Liver (tissue), 3 donors: Measurements from ENCODE around the gene SPAG9.
"Not testable (repeated sequence)": the region's sequence is repeated elsewhere in the genome, so short reads cannot be mapped to it uniquely, and the experiment has no call there.

Experiments
- ATF3 ChIP-seq: IDR thresholded peaks from 2 replicates; pipeline ENCODE4 v1.6.1; 2016; ENCODE audit warnings: antibody characterized with exemption
- CTCF ChIP-seq: fragments of 150-350 bp; IDR thresholded peaks from 2 replicates; pipeline ENCODE4 v1.5.1; 2017; ENCODE audit warnings: improper control_type of control experiment, low read depth, low read length; ENCODE audit not compliant: missing input control
- EGR1 ChIP-seq, 2 donors: IDR thresholded peaks; 2 replicates each; pipeline ENCODE4 v1.6.1; 2016 to 2018; ENCODE audit warnings: antibody characterized with exemption in 2 of 2, low read depth in 2 of 2
- GABPA ChIP-seq, 2 donors: IDR thresholded peaks in 1 of 2; conservative IDR thresholded peaks in 1 of 2; 2 replicates each; pipeline ENCODE4 v1.6.1; 2016; ENCODE audit warnings: antibody characterized with exemption in 2 of 2, mild to moderate bottlenecking in 1 of 2, moderate library complexity in 1 of 2
- HNF4A ChIP-seq, 2 donors: conservative IDR thresholded peaks; 2 replicates each; pipeline ENCODE4 v1.6.1; 2016; ENCODE audit warnings: antibody characterized with exemption in 2 of 2, mild to moderate bottlenecking in 2 of 2
- JUND ChIP-seq, 2 donors: IDR thresholded peaks; 2 replicates each; pipeline ENCODE4 v1.6.1; 2016; ENCODE audit warnings: antibody characterized with exemption in 2 of 2
- MAX ChIP-seq: IDR thresholded peaks from 2 replicates; pipeline ENCODE4 v1.6.1; 2016; ENCODE audit warnings: antibody characterized with exemption
- RAD21 ChIP-seq, 2 donors: IDR thresholded peaks; 2 replicates each; pipeline ENCODE4 v1.6.1; 2016; ENCODE audit warnings: antibody characterized with exemption in 2 of 2, mild to moderate bottlenecking in 2 of 2
- REST ChIP-seq: IDR thresholded peaks from 2 replicates; pipeline ENCODE4 v1.6.1; 2016; ENCODE audit warnings: antibody characterized with exemption, mild to moderate bottlenecking
- TAF1 ChIP-seq: conservative IDR thresholded peaks from 2 replicates; pipeline ENCODE4 v1.6.1; 2016; ENCODE audit warnings: antibody characterized with exemption, mild to moderate bottlenecking
- YY1 ChIP-seq: IDR thresholded peaks from 2 replicates; pipeline ENCODE4 v1.6.1; 2016; ENCODE audit warnings: antibody characterized with exemption, mild to moderate bottlenecking
- ZBTB33 ChIP-seq: IDR thresholded peaks from 2 replicates; pipeline ENCODE4 v1.6.1; 2016; ENCODE audit warnings: antibody characterized with exemption
- donor health status: healthy.
- donor health status: healthy.

- not testable (repeated sequence) for TF ChIP-seq JUND (IDR thresholded peaks at IDR 0.05); RAD21 (IDR thresholded peaks at IDR 0.05); CTCF; TAF1; MAX; HNF4A (conservative IDR thresholded peaks at IDR 0.05); REST; GABPA (IDR thresholded peaks at IDR 0.05 in 1 of 2, conservative IDR thresholded peaks at IDR 0.05 in 1 of 2); EGR1 (IDR thresholded peaks at IDR 0.05; ENCODE audit: low read depth in 2 of 2); ATF3; YY1; ZBTB33
These were observed 179.0 kb downstream of the SPAG9 start for GRCh38 chr17:50941676-50942048.
